Measurements from ENCODE around the gene PLCD1.
A peak's percentile ranks its signal among the peaks of the same experiment; 100 is the strongest.
"Not testable (repeated sequence)": the region's sequence is repeated elsewhere in the genome, so short reads cannot be mapped to it uniquely, and the experiment has no call there.

PLCD1 gene
- 60.2 to 69.2 reads per million in 2 donors for total RNA-seq

DNA sequence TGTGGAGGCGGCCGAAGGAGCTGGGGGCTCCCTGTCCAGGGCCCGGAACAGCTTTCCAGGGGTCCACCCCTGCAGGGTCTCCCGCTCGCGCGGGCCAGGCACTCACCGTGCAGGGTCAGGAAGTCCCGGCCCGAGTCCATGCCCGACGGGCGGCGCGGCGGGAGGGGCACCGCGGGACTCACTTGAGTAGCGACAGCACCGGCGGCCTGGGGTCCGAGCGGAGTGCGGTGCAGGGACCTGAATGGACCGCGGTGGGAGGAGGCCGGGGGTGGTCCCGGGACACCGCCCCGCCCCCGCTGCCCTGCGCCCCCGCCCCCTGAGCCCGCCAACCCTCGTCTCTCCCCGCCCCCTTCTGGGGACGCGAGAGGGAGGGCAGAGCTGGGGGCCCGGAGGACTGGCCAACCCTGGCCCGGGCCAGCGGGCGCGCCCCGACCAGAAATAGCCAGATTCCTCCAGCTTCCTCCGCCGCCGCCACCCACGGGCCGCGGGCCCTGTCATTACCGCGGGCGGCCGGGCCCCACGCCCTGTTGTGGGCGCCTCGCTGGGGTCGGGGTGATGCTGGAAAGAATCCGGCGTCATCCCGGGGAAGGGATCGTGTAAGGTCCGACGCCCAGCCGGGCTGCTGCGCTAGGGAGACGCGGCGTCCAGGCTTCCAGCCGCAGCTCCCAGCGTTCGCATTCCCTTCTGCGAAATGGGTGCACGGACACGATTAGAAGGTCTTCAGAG, at the start of gene PLCD1:
PLCD1 (minus strand) TSS at position 243 of the 726 bp plus-strand sequence; CDS start at position 140, 103 bp downstream.
- DNase-seq, result peak in 4 of 5 experiments; percentile 37 to 52 (median 47)

DNA sequence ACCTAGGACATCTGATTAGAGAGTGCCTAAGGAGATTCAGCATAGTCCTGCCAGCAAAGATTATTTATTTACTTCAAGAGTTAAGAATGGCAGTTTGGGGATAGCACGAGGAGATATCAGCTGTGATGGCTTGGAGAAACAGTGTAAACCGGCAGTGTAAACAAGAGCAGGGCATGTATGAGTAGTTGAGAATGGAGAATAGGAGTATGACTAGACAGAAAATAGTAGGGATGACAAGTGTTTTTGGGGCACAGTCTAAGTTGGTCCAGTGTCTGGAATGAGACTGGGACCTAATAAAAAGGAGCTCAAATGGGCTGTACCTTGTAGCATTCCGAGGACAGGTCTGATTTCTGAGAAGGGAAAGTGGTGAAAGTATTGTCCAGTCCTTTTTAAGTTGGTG, 47.6 kb upstream of the PLCD1 start:
- DNase-seq, result not testable (repeated sequence)

DNA sequence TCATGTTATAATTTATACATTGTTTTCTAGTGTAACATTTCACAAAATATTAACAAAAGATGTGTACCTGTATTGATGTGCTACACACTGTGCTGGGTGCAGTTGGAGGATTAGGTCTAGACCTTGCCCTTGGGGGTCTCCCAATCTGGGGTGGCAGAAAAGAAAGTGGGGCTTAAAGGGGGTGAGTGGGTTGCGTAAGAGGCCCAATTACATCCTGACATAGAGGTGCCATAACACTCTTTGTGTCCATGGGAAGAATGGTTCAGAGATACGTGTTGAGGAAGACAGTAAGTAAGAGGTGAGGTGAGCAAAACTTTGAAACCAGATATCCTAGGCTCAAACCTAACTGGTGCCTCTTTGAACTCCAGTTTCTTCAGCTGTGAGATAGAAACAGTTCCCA, 40.6 kb upstream of the PLCD1 start:
- DNase-seq, result no peak

DNA sequence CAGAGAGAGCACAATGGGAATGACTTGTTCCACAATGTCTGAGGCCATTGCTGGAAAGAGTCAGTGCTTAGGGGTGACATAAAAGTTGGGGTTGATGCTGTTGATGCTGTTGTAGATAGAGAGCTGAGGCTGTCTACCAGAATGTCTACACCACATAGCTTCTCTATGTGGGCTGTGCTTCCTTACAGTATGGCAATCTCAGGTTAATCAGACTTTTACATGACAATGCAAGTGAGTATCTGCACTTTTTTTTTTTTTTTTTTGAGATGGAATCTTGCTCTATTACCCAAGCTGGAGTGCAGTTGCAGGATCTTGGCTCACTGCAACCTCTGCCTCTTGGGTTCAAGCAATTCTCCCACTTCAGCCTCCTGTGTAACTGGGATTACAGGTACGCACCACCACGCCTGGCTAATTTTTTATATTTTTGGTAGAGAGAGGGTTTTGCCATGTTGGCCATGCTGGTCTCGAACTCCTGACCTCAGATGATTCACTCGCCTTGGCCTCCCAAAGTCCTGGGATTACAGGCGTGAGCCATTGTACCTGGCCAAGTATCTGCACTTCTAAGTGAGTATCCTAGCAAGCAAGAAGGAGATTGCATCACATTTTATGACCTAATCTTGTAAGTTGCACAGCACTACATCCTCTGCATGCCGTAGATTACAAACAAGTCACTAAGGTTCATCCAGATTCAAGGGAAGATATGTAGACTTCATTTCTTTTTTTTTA, 38.2 kb upstream of the PLCD1 start:
- DNase-seq, result no peak

DNA sequence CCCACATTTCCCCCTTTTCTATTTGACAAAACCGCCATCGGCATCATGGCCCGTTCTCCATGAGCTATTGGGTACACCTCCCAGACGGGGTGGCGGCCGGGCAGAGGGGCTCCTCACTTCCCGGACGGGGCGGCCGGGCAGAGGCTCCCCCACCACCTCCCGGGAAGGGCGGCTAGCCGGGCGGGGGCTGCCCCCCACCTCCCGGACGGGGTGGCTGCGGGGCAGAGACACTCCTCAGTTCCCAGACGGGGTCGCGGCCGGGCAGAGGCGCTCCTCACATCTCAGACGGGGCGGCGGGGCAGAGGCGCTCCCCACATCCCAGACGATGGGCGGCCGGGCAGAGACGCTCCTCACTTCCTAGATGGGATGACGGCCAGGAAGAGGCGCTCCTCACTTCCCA, 35.0 kb upstream of the PLCD1 start:
- not testable (repeated sequence) for DNase-seq

DNA sequence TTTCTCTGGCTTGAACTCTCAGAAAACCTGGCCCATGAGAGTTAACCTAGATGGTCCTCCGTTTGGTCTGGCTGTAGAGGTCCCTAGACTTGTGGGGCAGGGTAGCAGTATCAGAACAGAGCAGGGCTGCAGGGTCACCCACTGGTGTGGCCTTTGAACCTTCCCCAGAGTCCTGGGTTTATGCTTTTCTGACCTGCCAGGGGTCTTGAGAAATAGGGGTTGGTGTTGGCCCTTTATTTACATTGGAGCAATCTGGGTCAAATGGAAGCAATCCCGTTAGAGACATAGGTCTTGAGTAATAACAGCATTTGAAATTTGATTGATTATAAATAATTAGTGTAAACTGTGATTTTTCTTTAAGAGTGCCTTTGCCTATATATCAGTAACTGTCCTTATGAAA, 33.4 kb upstream of the PLCD1 start:
- no peak for DNase-seq

DNA sequence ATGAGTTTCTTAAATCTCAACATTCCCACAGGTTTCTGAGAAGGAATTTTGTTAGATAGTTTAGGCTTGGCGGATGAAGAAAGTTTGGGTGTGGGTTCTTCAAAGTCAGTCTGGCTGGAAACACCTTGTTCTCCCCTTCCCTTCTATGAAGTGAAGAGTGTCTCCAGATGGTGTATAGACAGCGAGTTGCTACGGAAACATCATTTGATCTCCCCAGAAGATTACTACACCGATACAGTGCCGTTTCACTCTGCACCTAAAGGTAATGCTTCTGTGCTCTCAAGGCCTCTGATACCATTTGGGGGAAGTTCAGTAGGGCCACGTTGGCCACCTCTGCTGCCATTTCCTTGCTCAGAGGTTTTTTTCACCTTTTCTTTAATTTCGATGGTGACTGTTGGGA, 30.1 kb upstream of the PLCD1 start:
- DNase-seq, result peak in 1 of 5 experiments; percentile 38

DNA sequence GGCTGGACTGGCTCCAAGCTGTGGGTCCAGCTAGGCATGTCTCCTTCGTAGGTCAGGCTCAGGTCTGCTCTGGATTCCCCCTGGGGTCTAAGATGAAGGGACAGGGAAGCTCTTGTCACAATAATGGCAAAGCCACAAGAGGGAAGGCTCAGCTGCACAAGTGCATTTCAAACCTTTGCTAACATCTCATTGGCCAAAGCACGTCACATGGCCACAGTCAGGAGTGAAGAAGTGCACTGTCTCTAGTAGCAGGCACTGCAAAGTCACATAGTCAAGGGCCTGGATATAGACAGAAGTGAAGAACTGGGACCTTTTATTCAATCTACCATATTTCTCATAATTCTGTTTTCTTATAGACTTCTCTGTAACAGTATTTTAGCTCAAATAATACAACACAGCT, 29.7 kb upstream of the PLCD1 start:
- no peak for DNase-seq

DNA sequence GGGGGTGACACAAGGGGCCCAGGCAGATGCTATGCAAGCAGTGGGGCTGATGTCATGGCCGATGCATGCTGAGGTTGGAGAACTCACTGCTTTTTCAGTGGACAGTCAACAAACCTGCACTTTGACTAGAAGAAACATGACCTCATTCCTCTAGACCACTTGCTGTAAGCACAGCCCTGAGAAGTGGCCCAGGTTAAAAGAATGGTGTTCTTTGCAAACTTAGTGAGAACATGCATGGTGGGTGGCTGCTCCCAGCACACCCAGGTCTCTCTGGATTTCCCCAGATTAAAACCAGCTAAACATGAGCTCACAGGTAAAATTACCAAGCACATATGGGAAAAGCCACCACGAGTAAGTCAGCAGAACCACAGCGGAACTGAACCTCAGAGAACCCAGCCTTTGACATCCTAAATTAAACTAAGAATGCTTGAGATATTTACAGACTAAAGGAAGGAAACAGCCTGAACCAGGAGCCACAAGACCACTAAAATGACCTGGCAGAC, 25.1 kb upstream of the PLCD1 start:
- DNase-seq, result no peak

DNA sequence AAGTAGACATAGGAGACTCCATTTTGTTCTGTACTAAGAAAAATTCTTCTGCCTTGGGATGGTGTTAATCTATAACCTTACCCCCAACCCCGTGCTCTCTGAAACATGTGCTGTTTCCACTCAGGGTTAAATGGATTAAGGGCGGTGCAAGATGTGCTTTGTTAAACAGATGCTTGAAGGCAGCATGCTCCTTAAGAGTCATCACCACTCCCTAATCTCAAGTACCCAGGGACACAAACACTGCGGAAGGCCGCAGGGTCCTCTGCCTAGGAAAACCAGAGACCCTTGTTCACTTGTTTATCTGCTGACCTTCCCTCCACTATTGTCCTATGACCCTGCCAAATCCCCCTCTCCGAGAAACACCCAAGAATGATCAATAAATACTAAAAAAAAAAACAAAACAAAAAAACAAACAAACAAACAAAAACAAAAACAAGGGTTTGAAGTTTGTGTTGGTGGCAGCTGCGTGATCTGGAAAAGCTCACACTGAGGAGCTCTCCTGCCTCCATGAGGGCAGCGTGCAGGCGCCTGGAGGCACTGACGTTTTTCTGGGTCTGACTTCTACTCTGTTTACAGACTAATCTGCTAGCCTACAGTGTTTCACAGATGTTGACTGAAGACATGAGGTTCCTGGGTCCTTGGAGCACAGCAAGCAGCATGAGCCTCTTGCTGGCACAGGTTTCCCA, 24.5 kb upstream of the PLCD1 start:
- not testable (repeated sequence) for DNase-seq

DNA sequence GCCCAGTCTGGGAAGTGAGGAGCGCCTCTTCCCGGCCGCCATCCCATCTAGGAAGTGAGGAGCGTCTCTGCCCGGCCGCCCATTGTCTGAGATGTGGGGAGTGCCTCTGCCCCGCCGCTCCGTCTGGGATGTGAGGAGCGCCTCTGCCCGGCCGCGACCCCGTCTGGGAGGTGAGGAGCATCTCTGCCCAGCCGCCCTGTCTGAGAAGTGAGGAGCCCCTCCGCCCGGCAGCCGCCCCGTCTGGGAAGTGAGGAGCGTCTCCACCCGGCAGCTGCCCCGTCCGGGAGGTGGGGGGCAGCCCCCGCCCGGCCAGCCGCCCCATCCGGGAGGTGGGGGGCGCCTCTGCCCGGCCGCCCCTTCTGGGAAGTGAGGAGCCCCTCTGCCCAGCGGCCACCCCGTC, 23.8 kb upstream of the PLCD1 start:
- not testable (repeated sequence) for DNase-seq

DNA sequence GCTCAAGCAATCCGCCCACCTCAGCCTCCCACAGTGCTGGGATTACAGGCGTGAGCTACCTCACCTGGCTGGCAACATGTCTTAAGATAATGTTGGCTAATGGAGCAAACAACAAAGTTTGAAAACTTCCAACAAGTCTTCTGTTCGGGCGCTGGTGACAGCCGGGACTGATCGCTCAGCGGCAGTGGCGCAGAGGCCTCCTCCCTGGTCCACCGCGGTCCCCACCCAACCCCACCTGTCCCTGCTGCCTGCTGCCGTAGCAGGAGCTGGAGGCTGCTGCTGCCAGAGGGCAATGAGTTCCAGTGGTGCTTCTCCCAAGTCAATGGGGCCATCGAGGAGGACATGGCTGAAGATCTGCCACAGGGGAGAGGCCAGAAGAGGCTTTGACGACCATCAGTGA, 21.7 kb upstream of the PLCD1 start:
- no peak for DNase-seq

DNA sequence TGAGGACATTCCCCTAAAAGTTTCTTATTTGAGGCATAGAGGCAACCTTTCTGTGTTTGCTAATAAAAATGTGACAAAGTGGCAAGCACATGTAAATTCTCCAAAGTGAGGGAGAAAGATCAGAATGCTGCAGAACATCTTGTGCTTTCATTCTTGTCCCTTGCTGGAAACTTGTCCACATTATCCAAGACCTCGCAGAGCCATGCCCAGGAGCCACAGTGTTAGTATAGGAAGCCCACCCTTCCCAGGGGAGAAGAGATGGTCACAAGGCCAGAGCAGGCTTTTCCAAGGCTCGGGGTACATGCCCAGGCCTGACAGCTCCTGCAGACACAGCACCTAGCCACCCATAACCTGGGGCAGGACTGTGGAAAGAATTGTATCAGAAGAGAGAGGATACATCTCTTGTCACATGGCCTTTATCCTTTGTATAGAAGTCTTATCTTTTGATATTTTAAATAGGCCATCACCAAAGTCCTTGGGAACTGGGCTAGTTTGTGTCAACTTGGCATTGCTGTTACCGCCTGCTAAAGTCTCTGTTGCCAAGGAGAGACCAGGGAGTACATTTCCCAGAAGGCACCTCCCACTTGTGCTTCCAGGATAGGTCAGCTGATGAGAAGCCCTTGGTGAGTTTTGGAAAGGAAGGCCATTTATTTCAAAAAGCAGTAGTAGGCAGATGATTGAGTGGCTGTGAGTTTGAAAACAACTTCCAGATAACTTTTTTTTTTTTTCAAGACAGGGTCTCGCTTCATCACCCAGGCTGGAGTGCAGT, 20.1 kb upstream of the PLCD1 start:
- DNase-seq, result no peak

DNA sequence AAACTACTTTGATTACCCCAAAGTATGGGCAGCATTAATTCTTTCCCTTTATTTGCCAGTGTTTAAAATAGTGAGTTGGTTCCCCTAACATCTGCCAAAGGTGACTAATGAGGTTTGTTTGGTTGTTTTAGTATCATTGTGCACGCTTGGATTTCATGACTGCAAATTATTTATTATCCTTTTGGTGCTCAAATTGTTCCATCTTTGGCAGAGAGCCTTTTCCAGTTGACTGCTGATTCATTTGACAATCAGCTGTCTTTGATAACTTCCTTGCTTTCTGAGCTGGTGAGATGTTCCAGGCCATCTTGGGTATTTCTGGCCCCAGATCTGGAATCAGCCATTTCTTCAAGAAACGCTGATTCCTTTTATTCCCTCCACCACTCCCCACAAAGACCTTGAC, 18.5 kb upstream of the PLCD1 start:
- DNase-seq, result no peak

DNA sequence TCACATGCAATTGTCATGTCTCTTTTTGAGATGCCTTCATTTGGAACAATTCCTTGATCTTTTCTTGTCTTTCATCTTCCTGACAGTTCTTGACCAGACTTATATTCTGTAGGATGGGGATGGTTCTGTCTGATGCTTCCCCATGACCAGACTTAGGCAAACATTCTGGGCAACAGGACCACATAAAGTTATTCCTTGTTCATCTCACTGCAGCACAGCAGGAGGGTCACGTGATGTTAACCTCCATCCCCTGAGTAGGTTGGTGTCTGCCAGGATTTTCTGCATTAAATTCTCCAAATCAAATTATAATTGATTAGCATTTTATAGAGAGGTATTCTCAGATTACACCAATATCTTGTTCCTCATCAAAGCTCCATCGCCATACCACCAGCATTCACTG, 17.4 kb upstream of the PLCD1 start:
- DNase-seq, result no peak

DNA sequence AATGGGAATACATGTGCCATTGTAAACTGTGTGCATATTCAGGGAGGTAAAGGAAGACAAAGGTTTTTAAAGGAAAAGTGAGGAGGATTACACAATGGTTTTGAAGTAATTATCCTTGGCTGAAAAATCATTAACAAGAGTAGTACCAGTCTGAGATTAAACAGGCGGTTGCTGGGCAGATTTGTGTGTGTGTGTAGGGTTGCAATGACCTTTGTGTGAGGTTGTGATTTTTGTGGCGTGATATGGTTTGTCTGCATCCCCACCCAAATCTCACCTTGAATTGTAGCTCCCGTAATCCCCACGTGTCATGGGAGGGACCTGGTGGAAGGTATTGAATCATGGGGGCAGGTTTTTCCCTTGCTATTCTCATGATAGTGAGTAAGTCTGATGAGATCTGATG, 16.6 kb upstream of the PLCD1 start:
- DNase-seq, result no peak

DNA sequence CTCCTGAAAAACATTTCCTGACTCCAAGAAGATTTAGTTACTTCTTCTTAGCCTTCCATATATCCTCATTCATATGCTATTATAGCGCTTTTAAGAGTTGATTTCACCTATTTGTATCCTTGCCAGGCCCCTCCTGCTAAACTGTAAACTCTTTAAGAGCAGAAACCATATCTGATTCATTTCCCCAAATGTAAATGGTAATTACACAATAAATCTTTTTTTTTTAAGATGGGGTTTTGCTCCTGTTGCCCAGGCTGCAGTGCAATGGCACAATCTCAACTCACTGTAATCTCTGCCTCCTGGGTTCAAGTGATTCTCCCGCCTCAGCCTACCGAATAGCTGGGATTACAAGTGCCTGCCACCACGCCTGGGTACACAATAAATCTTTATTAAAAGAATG, 14.0 kb upstream of the PLCD1 start:
- no peak for DNase-seq

DNA sequence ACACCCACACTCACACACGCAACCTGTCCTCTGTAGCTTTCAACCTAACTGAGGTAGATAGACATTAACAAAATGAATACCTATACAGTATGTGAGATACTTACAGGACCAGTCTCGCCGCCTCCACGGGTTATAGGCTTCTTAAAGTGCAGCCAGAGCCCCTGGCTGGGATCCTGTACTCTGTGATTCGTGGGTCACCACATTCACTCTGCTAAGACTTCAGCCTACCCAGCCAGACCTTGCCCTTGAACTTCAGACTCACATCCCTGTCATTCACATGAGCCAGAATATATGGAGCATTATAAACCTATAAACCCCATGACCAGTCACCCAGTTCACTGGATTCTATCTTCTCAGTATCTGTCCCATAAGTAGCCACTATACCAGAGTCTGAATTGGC, 11.0 kb upstream of the PLCD1 start:
- DNase-seq, result no peak

DNA sequence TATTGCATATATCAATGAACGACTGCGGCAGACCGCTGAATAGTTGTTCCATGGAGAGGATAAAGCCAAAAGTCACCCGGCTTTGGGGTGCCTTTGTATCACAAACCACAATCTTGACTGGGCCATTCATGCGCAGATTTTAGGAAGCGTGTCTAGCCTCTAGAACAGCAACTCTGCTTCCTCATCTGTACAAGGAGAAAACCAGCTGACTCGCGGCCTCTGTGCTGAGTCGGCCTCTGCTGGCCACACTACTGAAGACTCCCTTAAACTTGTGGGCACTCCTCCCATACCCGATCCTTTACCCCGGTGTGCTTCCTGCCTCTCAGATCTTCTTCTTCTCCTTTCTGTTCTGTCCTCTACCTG, 10.4 kb upstream of the PLCD1 start:
- peak in 3 of 5 experiments; percentile 37 to 82 (median 61) for DNase-seq

DNA sequence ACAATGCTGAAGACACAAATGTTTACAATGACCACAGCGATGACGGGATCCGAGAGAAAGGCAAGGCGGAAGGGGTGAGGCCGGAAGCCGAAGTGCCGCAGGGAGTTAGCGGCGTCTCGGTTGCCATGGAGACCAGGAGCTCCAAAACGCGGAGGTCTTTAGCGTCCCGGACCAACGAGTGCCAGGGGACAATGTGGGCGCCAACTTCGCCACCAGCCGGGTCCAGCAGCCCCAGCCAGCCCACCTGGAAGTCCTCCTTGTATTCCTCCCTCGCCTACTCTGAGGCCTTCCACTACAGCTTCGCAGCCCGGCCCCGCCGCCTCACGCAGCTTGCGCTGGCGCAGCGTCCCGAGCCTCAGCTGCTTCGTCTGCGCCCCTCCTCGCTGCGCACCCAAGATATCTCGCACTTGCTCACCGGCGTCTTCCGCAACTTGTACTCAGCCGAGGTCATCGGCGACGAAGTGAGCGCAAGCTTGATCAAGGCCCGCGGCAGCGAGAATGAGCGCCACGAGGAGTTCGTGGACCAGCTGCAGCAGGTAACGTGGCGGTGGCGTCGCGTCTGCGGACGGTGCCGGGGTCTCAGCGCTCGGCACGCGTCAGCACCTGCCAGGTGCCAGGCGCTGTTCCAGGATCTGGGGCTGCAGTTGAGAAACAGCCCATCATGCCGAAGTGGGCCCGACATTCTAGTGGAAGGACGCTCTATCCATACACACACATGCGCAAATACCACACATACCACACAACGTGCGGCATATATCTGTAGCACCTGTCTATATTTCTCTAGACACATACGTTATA, 9.9 kb upstream of the PLCD1 start, which contains the start of gene DLEC1:
DLEC1 (plus strand) TSS at position 108 of the 798 bp plus-strand sequence; CDS start at position 126, 18 bp downstream.
- peak; percentile 53 to 97 (median 79) for DNase-seq

DNA sequence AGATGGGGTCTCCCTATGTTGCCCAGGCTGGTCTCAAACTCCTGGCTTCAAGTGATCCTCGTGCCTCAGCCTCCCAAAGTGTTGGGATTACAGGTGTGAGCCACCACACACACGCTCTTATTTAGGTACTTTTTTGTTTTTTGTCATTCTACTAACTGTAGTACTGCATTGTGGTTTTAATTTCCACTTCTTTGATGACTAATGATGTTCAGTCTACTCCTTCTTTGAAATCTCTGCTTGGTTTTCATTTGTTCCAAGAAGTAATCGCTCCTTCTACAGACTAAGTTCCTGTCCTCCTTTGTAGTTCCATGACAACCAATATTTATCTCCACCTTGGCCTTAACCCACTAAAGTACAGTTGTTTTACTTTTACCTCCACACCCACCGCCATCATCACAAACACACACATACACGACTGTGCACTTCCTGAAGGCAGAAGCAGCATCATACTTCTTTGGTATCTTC, 9.0 kb upstream of the PLCD1 start:
- peak in 3 of 5 experiments; percentile 30 to 86 (median 61) for DNase-seq

DNA sequence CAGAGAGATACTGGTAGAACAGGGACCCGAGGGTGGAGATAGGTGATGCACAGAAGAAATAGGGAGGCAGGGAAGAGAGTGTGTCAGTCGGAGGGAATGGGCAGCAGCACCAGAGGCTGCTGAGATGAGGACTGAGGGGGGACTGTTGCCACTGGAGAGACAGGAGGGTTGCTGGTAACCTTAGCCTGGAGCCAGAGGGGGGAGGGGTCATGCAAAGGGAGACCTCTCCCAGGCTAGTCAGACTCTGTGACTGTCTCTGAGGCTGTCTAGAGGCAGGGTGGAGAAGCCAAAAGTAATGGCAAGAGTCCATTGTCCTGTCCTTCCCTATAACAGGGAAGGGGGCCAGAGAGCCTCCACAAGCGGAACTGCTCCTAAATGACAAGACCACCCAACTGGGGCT, 7.5 kb upstream of the PLCD1 start:
- no peak for DNase-seq

Measured in T-helper 2 cell (primary cell).